SJCRH30 (cell line): ENCODE results near the gene PTPN14. TPM values are rescaled to one million over a fixed set of nuclear protein-coding genes. Genes with fewer than 3 reads are reported as not detected.

Experiments
- DNase-seq, 2 experiments: peaks; one replicate each; pipeline ENCODE4 v3.0.0-alpha.2; 2015 to 2020
- H3K27ac ChIP-seq: fragments of 250-450 bp; sonication (Bioruptor Pico); 2 replicates; pipeline ENCODE4 v1.5.1; 2020; ENCODE audit warnings: mild to moderate bottlenecking, moderate library complexity
- H3K27me3 ChIP-seq: fragments of 250-450 bp; sonication (Bioruptor Pico); 2 replicates; pipeline ENCODE4 v1.5.1; 2020; ENCODE audit warnings: mild to moderate bottlenecking, moderate library complexity
- H3K36me3 ChIP-seq: fragments of 250-450 bp; sonication (Bioruptor Pico); 2 replicates; pipeline ENCODE4 v1.5.1; 2020; ENCODE audit warnings: mild to moderate bottlenecking, moderate library complexity
- H3K4me1 ChIP-seq: fragments of 250-450 bp; sonication (Bioruptor Pico); 2 replicates; pipeline ENCODE4 v1.5.1; 2020; ENCODE audit warnings: mild to moderate bottlenecking, moderate library complexity
- H3K4me3 ChIP-seq: fragments of 250-450 bp; sonication (Bioruptor Pico); 2 replicates; pipeline ENCODE4 v1.5.1; 2020; ENCODE audit warnings: mild to moderate bottlenecking, moderate library complexity
- H3K9me3 ChIP-seq: fragments of 250-450 bp; sonication (Bioruptor Pico); replicated peaks from 2 replicates; pipeline ENCODE4 v1.5.1; 2020; ENCODE audit warnings: mild to moderate bottlenecking, moderate library complexity
- total RNA-seq: library from RNA; depleted of rRNA; stranded (reverse); fragments of >200 nt; shearing (Covaris generic); gene quantifications from 2 replicates; pipeline ENCODE4 v1.2.3, GENCODE V29; 2014; rRNA removed

Gene PTPN14
- total RNA-seq, 1 experiment from 2014 or later: 24.3 TPM

GRCh38 chr1:214300149-214300780, 251.1 kb downstream of the PTPN14 start:
- Histone ChIP-seq H3K27ac (no peak overlapping the region), H3K9me3 (0 out of 2 replicates have a peak, but pooled peaks cover 4% of the 10 kb centered on the region), H3K4me1 (no peaks in the 10 kb centered on the region), H3K4me3 (no peak overlapping the region), H3K27me3 (no peaks in the 10 kb centered on the region), H3K36me3 (peaks cover 7% of the 10 kb centered on the region; the same call in 1 of the 2 replicates)
- no peak for DNase-seq

Other genes with a start within 250 kb of the PTPN14 start
- 213 and 231 TPM in 2 replicates for gene CENPF, start 51.6 kb upstream of the PTPN14 start, total RNA-seq